GM19463 (cell line): Measurements from ENCODE around the gene ACER1.
"Not testable (repeated sequence)": the region's sequence is repeated elsewhere in the genome, so short reads cannot be mapped to it uniquely, and the experiment has no call there.

Source experiments
- ATAC-seq: cut with Tn5 transposase; IDR thresholded peaks from one replicate; pipeline ENCODE4 v1.9.1; 2021; ENCODE audit warnings: mild to moderate bottlenecking, moderate library complexity; ENCODE audit not compliant: unreplicated experiment

Gene ACER1

DNA sequence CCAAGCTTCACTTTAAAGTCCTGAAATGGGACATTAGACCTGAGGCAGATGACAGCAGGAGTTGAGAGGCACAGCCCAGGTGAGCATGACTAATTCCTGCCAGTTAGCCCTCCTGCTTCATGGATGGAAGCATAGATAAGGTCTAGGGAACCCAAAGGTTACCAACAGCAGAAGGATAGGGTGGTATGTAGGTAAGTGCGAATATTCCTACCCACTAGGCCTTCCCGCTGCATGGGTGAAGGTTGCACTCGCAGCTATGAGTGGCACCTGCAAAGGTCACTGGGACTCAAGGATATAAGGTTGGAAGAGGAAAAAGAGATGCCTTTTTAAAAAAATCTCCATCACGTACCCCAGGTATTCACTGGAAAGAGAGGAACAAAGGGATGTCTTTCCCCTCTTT, 41.4 kb downstream of the ACER1 start:
- ATAC-seq, result no peak

DNA sequence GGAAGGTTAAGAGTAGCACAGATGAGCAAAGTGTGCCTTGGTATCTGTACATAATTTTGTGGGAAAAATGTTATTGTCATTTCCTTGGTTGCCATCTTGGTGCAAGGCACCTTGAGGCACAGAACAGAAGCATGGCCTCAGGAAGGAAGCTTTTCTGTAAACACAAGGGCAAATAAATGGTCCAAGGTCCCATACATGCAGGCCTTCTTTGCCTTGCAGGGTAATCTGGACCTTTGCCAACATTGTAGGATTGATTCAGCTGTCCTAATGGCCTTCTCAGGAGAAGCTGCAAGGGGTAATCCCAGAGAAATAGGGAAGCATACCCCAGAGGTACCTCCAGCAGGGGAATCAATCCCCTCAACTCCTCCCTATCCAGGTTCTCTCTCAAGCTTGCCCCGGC, 44.7 kb downstream of the ACER1 start:
- ATAC-seq, result no peak

DNA sequence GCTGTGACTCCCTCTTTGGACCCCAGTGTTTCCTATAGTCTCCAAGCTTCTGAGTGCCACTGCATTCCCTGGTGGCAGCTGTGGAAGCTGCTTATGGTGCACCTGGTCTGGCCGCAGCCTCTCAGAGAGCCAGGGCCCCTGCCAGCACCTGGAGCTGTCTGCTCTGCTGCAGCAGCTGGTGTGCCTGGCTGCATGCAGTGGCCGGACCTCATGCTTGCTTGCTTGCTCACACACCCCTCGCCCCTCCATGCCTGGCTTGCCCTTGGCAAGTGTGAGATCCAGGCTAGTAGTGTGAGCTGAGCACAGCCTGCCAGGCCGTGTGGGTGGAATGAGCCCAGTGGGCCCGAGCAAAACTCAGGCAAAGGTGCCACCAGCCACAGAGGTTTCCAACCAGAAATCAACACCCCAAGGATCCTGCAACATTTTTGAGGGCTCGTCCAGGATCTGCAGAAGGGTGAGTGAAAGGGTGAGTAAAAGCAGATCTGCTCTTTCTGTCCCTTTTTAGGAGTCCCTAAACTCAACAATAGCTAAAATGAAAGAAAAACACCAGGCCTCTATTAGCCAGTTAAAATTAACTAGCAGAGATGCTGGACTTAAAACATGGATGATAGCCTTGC, 46.0 kb downstream of the ACER1 start:
- no peak for ATAC-seq

DNA sequence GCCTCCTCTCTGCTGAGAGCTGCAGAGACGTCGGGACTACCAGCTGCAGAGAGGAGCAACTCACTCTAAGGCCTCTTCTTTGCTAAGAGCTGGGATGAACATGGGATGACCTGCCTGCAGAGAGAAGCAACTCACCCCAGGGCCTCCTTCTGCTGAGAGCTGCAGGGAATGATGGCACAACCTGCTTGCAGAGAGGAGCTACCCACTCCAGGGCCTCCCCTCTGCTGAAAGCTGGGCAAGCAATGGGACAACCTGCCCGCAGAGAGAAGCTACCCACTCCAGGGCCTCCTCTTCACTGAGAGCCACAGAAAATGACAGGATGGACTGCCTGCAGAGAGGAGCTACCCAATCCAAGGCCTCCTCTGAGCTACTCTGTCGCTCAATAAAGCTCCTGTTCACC, 46.7 kb downstream of the ACER1 start:
- no peak for ATAC-seq

DNA sequence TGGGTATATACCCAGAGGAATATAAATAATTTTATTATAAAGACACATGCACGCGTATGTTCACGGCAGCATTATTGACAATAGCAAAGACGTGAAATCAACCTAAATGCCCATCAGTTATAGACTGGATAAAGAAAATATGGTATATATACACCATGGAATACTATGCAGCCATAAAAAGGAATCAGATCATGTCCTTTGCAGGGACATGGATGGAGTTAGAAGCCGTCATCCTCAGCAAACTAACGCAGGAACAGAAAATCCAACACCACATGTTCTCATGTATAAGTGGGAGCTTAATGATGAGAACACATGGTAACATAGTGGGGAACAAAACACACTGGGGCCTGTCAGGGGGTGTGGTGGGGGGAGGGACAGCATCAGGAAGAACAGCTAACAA, 51.0 kb downstream of the ACER1 start:
- not testable (repeated sequence) for ATAC-seq

DNA sequence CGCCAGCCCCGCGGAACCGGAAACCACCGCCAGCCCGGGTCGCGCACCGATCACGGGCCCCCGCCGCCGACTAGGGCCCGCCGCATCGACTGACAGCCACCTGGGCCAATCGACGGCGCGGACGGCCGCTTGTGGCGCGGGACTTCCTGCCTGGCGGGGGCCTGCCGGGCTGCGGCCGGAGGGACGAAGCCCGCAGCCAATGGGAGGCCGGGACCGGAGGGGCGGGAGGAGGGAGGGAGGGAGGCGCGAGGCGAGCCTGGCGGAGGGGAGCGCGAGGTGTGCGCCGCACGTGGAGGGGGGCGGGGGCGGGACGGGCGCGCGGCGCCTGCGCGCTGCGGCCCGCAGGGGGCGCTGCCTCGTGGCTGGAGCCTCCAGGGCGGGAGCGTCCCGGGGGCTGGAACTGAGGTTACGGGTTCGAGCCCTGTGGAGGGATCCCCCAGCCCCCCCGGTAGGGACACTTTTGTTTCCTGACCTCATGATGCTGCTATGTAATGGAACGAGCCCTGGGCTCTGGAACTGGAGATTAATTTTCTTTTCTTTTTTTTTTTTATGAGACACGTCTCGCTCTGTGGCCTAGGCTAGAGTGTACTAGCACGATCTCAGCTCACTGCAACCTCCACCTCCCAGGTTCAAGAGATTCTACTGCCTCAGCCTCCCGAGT, 53.4 kb downstream of the ACER1 start, which contains the start of gene MLLT1:
MLLT1 (minus strand) TSS at position 45 of the 661 bp plus-strand sequence. CDS start 191 bp downstream, outside the sequence.
- ATAC-seq, result peak; percentile 97

DNA sequence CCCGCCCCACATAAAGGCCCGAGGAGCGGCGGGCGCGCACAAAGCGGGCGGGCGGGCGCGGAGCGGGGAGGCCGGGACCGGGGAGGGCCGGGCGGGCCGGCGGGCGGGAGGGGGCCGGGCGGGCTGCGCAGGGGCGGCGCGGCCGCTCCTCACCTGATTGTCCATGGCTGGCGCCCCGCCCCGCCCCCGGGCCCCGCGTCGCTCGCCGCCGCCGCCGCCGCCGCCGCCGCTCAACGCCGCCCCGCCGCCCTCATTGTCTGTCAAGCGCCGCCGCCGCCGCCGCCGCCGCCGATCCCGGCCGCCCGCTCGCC, 53.8 kb downstream of the ACER1 start:
- ATAC-seq, result peak; percentile 22

DNA sequence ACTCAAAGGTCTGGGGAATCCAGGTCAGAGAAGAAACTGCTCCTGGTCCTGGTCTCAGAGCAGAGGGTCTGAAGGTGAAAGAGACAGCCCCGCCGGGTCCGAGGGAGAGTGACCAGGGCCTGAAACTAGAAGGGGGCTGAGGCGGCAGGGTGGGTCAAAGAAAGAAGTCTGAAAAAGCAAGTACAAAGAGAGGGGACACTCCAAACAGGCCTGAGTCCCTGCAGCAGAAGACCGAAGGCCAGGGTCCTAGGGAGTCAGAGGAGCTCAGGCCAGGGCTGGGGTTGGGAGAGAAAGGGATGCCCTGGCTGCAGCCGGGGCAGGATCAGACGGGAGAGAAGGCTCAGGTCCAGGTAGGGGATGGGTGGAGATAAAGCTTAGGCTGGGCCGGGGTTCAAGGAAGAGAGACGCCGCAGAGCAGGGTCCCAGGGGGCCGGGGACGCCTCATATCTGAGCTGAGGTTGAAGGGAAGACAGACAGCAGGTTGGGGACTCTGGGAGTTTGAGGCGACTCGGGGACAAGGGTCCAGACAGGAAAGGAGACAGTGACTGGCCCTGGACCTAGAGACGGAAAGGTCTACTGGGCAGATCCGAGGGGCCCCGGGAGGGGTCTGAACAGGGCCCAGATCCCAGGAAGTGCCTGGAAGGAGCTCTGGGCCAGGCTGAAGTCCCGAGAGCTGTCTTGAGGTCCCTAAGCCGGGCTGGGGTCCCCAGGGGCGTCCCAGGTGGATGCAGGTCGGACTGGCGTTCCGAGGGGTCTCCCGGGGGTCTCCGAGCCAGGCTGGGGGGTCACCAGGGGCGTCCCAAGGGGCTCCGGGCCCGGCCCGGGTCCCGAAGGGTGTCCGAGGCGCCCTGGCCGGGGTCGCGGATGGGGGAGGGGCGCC, 54.4 kb downstream of the ACER1 start:
- no peak for ATAC-seq

DNA sequence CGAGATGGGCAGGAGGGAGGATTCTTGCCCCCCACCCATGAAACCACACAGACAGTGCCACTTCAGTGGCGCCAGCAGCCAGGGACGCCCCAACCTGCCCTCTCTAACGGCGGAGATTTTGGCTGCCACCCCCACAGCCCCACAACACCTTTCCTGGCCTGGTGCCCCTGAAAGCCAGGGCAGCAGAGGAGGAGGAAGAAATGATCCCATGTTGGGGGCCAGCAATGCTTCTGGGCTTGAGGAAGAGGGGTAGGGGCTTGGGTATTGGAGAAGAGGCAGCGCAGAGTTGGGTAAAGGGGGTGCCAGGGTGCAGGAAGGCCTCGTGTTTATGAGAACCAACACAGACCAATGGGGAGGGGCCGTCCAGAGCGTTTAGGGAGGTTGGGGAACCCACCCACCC, 55.4 kb downstream of the ACER1 start:
- ATAC-seq, result no peak

DNA sequence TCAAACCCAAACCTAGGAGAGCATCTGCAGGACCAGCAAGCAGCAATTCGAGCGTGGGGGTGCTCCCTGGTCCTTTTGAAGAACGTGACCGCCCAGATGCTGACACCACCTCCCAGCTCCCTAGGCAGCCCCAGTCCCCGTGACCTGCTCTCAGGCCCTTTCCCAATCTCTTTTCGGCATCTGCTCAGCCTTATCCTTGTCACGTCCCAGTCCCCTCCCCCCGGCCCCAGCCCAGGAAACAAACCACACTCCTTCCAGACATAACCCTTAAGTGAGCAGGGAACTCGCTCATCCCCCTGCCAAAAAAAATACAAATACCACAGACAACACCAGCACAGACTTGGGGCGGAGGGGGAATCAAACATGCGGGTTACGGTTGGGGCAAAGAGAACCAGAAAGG, 57.0 kb downstream of the ACER1 start:
- ATAC-seq, result no peak

DNA sequence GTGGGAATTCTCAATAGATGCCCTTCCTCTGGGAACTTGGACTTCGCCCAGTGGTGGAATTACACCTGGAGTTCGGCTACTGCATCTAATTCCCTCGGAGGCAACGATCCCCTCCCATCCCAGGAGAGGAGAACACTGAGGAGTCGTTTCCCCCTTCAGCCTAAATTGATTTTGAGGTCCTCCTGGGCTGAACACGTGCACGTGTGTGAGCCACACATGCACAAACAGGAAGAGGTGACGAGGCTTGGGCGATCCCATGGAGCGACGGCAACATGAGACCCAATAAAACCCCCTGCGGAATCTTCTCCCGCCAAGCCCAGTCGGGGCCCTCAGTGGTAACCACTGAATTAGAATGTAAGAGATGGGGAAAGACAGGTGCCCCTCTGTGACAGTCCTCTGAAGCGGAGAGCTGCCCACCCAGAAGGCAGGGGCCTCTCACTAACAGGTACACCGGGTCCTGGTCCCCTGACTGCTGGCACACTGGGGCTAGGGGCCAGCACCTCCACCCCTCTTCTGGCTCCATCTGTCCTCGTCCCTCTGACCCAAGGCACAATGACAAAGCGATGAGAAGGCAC, 58.2 kb downstream of the ACER1 start:
- ATAC-seq, result no peak

DNA sequence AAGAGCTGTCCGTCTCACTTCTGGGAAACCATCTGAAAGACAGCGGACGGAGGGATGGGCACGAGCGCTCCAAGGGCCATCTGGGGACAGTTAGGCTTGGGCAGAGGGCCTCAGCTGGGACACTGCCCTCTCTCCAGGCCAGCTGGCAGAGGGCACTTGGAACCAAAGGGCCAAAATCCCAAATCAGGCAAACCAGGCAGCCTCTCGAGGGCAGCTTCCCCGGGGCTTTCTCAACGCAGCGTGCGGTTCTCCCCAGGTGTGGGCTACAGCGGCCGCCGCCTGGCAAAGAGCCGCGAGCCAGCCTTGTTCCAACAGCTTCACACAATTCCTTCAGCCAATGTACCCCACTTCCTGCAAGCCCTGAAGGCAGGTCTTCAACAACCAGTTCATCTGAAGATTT, 58.7 kb downstream of the ACER1 start:
- ATAC-seq, result no peak

DNA sequence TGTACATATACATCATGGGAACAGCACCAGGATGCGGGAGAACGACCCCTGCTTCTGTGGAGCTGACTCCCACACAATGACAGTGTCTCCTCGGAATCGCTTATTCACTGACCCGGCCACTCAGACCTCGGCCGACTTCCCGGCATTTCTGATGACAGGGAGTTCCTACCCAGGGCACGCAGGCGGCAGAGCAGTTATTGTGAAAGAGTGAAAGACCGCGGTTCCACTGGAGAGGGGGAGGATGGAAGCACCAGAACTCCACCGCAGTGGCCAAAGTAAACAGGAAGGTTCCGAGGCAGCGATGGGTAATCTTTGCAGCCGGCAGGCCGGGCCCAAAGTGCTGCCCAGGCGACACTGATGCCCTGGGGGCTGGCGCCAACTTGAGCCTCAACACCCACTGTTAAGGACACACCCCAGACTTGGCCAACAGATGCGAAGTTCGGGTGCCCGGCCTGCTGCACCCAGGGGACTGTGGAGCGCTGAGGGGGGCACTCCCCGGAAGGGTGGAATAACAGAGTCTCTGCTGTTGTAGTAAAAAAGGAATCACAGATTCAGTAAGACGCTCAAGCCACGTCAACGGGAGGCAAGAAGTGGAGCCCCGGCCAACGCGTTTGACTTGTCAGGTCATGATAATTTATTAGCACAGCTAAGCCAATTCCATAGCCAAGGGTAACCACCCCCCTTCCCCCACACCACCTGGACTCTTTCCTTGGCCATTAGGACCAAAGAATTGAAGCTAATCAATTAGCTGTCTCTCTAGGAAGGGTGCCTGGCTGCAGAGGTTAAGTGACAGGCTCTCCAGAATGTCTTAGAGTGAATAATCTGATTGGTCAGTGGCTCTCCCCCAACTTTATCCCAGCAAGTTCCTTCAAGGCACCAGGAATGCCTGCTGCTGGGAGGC, 59.5 kb downstream of the ACER1 start:
- no peak for ATAC-seq

DNA sequence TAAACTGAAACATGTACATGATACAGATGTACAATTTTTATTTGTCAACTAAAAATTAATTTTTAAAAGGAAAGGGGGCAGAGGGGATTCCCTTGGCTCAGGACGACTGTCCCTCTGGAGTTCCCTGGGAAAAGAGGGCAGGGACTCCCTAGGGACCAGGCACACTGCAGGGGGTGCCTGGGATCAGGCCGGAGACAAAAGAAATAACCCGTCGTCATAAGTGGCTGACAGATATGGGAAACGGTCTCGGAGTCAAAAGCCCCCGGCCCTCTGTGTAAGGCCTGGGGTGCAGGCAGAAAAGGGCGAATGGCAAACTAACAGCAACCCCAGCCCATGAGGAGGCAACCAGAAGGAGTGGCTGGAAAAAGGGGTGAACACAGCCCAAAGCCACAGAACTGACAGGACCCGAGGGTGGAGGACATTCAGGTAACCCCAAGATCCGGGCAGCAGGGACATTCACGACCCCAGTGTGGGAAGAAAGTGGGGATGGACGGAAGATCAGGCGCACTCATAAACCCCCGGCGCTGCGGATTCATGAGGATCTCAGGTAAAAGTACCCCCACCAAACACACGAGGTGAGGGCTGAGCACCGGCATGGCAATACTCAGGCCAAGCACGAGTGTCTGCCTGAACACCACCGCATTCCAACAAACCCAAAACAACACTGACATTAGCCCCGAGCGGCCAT, 60.4 kb downstream of the ACER1 start:
- no peak for ATAC-seq

DNA sequence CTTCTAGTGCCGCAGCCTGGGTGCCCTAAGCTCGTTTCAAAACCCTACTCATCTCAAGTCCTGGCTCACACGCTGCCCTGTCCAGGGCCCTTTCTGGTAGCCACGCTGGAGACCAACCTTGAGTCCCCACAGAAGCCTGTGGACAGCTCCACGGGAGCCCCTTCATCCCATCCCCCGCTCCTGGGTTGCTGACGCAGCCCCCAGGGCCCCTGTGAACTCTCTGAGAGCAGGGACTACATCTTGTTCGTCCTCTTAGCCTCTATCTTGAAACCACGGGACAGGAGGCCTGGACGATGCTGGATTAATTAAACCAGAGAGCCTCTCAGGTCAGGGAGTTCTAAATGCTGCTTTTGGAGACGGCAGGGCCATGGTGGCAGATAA, 61.0 kb downstream of the ACER1 start:
- no peak for ATAC-seq

DNA sequence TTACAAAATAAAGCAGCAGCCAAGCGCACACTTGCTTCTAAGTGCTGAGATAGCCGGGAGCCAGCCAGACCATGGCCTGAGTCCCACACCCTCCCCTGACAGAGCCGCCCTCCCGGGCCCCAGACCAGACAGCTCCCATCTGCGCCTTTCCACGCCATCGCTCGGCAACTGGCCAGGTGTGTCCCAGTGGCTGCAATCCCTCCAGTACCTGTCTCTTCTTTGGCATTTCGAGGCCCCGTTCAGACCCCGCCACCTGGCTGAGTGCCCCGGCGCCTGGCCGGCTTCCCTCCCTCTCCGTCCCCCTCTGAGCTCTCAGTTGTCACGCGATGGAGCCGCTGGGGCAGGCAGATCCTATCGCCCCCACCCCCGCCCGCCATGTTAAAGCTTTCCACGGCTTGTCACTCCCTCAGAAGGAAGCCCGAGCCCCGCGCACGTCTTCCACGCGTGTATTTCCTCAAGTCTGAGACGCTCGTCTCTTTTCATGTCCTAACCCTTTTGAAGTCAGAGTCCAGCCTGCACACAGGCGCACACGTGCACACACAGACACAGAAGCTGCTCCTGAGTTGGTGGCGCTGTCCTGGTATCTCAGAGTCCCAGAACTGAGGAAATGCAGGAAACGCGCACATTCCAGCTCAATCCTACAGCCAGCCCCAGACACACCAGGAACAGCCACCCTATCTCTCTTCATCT, 61.5 kb downstream of the ACER1 start:
- ATAC-seq, result no peak

DNA sequence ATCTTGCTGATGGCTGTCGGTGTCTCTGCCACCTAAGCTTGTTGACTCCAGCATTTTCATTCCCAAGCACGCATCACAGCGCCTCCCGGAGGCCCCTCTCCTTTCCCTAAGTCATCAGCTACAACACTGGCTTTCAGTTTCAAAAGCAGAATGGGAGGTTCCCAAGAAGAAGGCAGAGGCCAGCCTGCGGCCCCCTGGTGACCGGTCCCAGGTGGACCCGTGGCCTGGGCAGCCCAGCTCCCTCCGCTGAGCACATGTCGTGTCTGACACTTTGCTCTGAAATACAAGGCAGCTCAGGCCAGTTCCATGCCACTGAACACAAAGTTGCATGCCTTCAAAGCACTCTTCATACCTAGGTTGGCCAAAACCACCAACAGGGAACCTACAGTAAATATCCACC, 62.2 kb downstream of the ACER1 start:
- ATAC-seq, result no peak

DNA sequence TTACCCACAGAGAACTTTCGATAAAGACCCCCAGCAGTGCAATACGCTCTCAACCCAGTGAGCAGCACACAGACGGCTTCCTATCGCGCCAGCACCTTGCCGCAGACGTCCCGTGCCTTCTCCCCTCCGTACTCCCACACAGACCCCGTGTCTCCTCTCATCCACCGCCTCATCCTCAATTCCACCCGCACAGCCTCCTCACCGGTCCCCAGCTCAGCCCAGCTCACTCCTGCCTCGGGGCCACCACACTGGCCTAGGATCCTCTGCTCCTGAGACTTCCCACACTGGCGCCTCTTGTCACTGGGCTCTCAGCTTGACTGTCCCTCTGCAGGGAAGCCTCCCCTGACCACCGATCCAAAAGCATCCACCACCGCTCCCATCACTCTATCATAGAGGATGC, 62.6 kb downstream of the ACER1 start:
- ATAC-seq, result no peak

DNA sequence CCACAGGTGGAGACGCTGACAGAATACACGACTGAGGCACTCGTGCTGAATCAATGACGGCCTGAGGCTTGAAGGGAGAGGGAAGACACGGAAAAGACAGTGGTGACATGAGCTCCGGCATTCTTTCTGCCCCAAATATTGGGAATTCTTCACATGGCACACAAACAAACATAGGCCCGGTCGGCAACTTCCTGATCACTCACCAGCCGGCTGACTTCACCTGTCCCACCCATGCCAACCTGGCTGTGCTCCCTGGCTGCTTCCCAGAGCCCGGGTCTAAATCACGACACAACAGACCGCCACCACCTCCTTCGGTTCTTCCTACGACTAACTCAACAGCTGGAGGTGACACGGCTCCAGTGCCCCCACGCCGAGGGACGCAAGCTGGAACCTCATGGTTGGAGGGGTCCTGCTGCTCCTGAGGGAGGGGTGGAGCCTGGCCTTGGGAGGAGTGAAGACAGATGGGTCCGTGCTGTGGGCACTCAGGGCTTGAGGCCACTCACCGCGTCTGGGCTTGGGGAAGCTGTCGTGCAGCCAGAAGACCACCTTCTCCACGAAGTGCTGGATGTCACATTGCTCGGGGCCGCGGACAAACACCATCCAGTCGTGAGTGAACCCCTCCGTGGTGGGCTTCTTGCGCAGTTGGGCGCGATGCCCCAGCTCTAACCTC, 63.2 kb downstream of the ACER1 start:
- ATAC-seq, result no peak
